K562 (cell line): ENCODE results near the gene GET3. TPM values are rescaled to one million over a fixed set of nuclear protein-coding genes. Genes with fewer than 3 reads are reported as not detected.

ENCODE experiments used
- ATAC-seq: fragments of 200-7000 bp; cut with Tn5 transposase; 3 replicates; pipeline ENCODE4 v1.9.1; 2020; ENCODE audit warnings: moderate library complexity
- BruUV-seq: library from RNA; stranded (reverse); fragments of 400-500 nt; replicated peaks from 2 replicates; lab custom pipeline; 2021; lab: Mats Ljungman, UMichigan
- CTCF ChIA-PET: fragments of 300-600 bp; formaldehyde crosslinking; extraction: SDS; loops from one replicate; lab custom pipeline; 2021; ENCODE audit warnings: low intra/inter-chr PET ratio; lab: Yijun Ruan, JAX
- POLR2A ChIA-PET: fragments of 300-600, 350-650 bp; sonication (Branson Sonifier 250); formaldehyde crosslinking; extraction: SDS; loops from one replicate; lab custom pipeline; 2021; ENCODE audit warnings: antibody characterized with exemption, inconsistent platforms; lab: Yijun Ruan, JAX
- DNase-seq, 4 experiments: peaks; one replicate each; pipeline versions ENCODE4 v3.0.0 to v3.0.0-alpha.2; 2011 to 2018; ENCODE audit warnings: low spot score in 3 of 4, mixed read lengths in 3 of 4; ENCODE audit errors: extremely low read depth in 1 of 4
- FAIRE-seq: peaks from 2 replicates; lab custom pipeline; 2011; peaks lifted over from hg19 to GRCh38; lab: Jason Lieb, UNC
- H2AFZ ChIP-seq: 2 replicates; pipeline ENCODE4 v1.6.0; 2011; ENCODE audit warnings: low read depth, low read length, control low read depth, inconsistent platforms
- H3K27ac ChIP-seq: fragments of 200-600 bp; 3 replicates; pipeline ENCODE4 v1.8.0; 2011; ENCODE audit warnings: low read depth, mild to moderate bottlenecking, control low read depth, inconsistent platforms, low read length, moderate library complexity, mixed read lengths; ENCODE audit errors: extremely low read depth
- H3K27me3 ChIP-seq, 2 experiments: fragments of 300-600 bp in 1 of 2; 2 replicates in 1 of 2; 3 replicates in 1 of 2; pipeline versions ENCODE4 v1.6.0 to v1.8.0; 2011; ENCODE audit warnings: inconsistent platforms in 2 of 2, low read length in 2 of 2, mild to moderate bottlenecking in 1 of 2, mixed read lengths in 1 of 2, moderate library complexity in 1 of 2; ENCODE audit not compliant: control insufficient read depth in 2 of 2, insufficient read depth in 2 of 2
- H3K36me3 ChIP-seq: fragments of 300-600 bp; 3 replicates; pipeline ENCODE4 v1.8.0; 2011; ENCODE audit warnings: mild to moderate bottlenecking, low read length, inconsistent platforms; ENCODE audit not compliant: control insufficient read depth, insufficient read depth
- H3K4me1 ChIP-seq, 2 experiments: fragments of 200-600 bp in 1 of 2; replicated peaks in 1 of 2; 2 replicates in 1 of 2; 3 replicates in 1 of 2; pipeline versions ENCODE4 v1.5.1 to v1.8.0; 2011; ENCODE audit warnings: inconsistent platforms in 2 of 2, low read length in 2 of 2, mild to moderate bottlenecking in 1 of 2, mixed read lengths in 1 of 2, moderate library complexity in 1 of 2; ENCODE audit not compliant: control insufficient read depth in 2 of 2, insufficient read depth in 2 of 2
- H3K4me2 ChIP-seq: 2 replicates; pipeline ENCODE4 v1.6.1; 2011; ENCODE audit warnings: low read length, control low read depth, inconsistent platforms, mixed read lengths; ENCODE audit not compliant: insufficient read depth
- H3K4me3 ChIP-seq: fragments of 200-600 bp; sonication (generic), shearing (Covaris generic); 2 replicates; pipeline ENCODE4 v1.5.1; 2016; ENCODE audit warnings: control low read depth, inconsistent platforms
- H3K79me2 ChIP-seq: fragments of 200-600 bp; 3 replicates; pipeline ENCODE4 v1.8.0; 2011; ENCODE audit warnings: low read length, inconsistent platforms; ENCODE audit not compliant: control insufficient read depth, insufficient read depth
- H3K9ac ChIP-seq, 2 experiments: 2 replicates each; pipeline versions ENCODE4 v1.6.0 to v1.6.1; 2011; ENCODE audit warnings: low read depth in 2 of 2, low read length in 2 of 2, control low read depth in 1 of 2, inconsistent platforms in 1 of 2, mild to moderate bottlenecking in 1 of 2, mixed read lengths in 1 of 2; ENCODE audit not compliant: insufficient read depth in 1 of 2
- H3K9me1 ChIP-seq: one replicate; pipeline ENCODE4 v1.6.0; 2011; ENCODE audit warnings: inconsistent platforms, mild to moderate bottlenecking, low read length, moderate library complexity; ENCODE audit not compliant: control insufficient read depth, insufficient read depth
- H3K9me3 ChIP-seq: replicated peaks from 2 replicates; pipeline ENCODE4 v1.5.1; 2011; ENCODE audit warnings: low read depth, low read length, inconsistent platforms; ENCODE audit not compliant: control insufficient read depth, insufficient read depth
- H4K20me1 ChIP-seq: replicated peaks from 2 replicates; pipeline ENCODE4 v1.6.1; 2011; ENCODE audit warnings: low read length, inconsistent platforms, mixed read lengths; ENCODE audit not compliant: control insufficient read depth, insufficient read depth
- BCOR ChIP-seq: fragments of 450-650 bp; IDR thresholded peaks from 2 replicates; pipeline ENCODE4 v1.6.1; 2016
- HOXB6 ChIP-seq: fragments of 250-450 bp; sonication (Bioruptor Pico); IDR thresholded peaks from 2 replicates; pipeline ENCODE4 v1.5.1; 2022; ENCODE audit warnings: mild to moderate bottlenecking, borderline replicate concordance
- NFRKB ChIP-seq: fragments of 450-650 bp; IDR thresholded peaks from 2 replicates; pipeline ENCODE4 v1.6.1; 2016; ENCODE audit warnings: low read depth
- NR1H2 ChIP-seq: sonication (generic); formaldehyde crosslinking; IDR thresholded peaks from 2 replicates; pipeline ENCODE4 v1.4.0; 2020; ENCODE audit warnings: mild to moderate bottlenecking, missing genetic modification reagents
- RUNX1 ChIP-seq: sonication (generic); IDR thresholded peaks from 2 replicates; pipeline ENCODE4 v1.6.1; 2016; ENCODE audit warnings: antibody characterized with exemption, low read depth
- ZKSCAN8 ChIP-seq: fragments of 200-800 bp; sonication (Bioruptor generic); IDR thresholded peaks from 2 replicates; pipeline ENCODE4 v1.6.1; 2016; ENCODE audit warnings: missing genetic modification characterization, missing compliant biosample characterization
- ZNF644 ChIP-seq: fragments of 200-800 bp; sonication (Bioruptor generic); IDR thresholded peaks from 2 replicates; pipeline ENCODE4 v1.6.1; 2016; ENCODE audit warnings: low read depth, missing genetic modification characterization, missing compliant biosample characterization
- WGBS: fragments of 100-300 bp; shearing (Covaris generic); methylation state at CpG from one replicate; pipeline ENCODE4 v1.1.6; 2016; ENCODE audit warnings: low coverage, mixed read lengths; ENCODE audit not compliant: insufficient coverage; ENCODE audit errors: missing lambda C conversion rate; 5-methylcytosine and 5-hydroxymethylcytosine counted together
- in situ Hi-C: fragments of 300-500 bp; cut with MboI; formaldehyde crosslinking; loops from 4 replicates; pipeline ENCODE4 v1.15.0; 2018; ENCODE audit warnings: inconsistent platforms, mixed read lengths
- intact Hi-C: fragments of 100-400 bp; cut with micrococcal nuclease; formaldehyde crosslinking; loops from 2 replicates; pipeline ENCODE4 v1.14.2; 2022
- polyA plus RNA-seq, 8 experiments: library from polyadenylated mRNA; depleted of rRNA in 4 of 8; stranded (reverse) in 5 of 8; unstranded in 3 of 8; fragments of >200 nt; fragmentation: Nextera tagmentation in 2 of 8; fragmentation: Illumina TruSeq in 1 of 8; extraction: Ambion mirVana in 2 of 8; extraction: Trizol in 1 of 8; gene quantifications; 2 replicates each; pipeline versions ENCODE4 v1.2.1 to v1.2.3, GENCODE V29; 2011 to 2014; ENCODE audit warnings: inconsistent platforms in 1 of 8, missing spikeins in 1 of 8
- total RNA-seq, 7 experiments: library from RNA; depleted of rRNA in 6 of 7; stranded (reverse); fragments of >200 nt in 6 of 7; fragmentation: Illumina TruSeq in 2 of 7; extraction: Trizol in 2 of 7; gene quantifications; 2 replicates each; pipeline versions ENCODE4 v1.2.1 to v1.2.3, GENCODE V29; 2011 to 2021; ENCODE audit warnings: low replicate concordance in 1 of 7
- TF ChIP-seq, protein P1 (sequence below): sonication (generic); formaldehyde crosslinking; IDR thresholded peaks from 2 replicates; pipeline ENCODE4 v1.8.0; 2022; ENCODE audit warnings: mild to moderate bottlenecking, missing genetic modification reagents
- TF ChIP-seq, protein P2 (sequence below): fragments of 250-450 bp; sonication (Bioruptor Pico); IDR thresholded peaks from 2 replicates; pipeline ENCODE4 v1.5.0; 2021
- TF ChIP-seq, protein P3 (sequence below): fragments of 250-450 bp; sonication (Bioruptor Pico); IDR thresholded peaks from 2 replicates; pipeline ENCODE4 v1.8.0; 2022; ENCODE audit warnings: moderate library complexity, mild to moderate bottlenecking, inconsistent platforms
- TF ChIP-seq, protein P4 (sequence below): fragments of 200-800 bp; sonication (Bioruptor generic); IDR thresholded peaks from 2 replicates; pipeline ENCODE4 v1.6.1; 2017; ENCODE audit warnings: missing genetic modification characterization, missing compliant biosample characterization
- TF ChIP-seq, protein P5 (sequence below), 3 experiments: fragments of 200-800 bp in 1 of 3; fragments of 250-450 bp in 1 of 3; fragments of 450-650 bp in 1 of 3; sonication (Bioruptor Pico) in 1 of 3; sonication (Bioruptor generic) in 1 of 3; formaldehyde crosslinking in 1 of 3; IDR thresholded peaks; 2 replicates each; pipeline versions ENCODE4 v1.6.1 to v1.8.0; 2016 to 2022; ENCODE audit warnings: mild to moderate bottlenecking in 2 of 3, missing genetic modification characterization in 2 of 3, missing compliant biosample characterization in 1 of 3, moderate library complexity in 1 of 3

Gene GET3
- total and polyA plus RNA-seq, 9 of the 15 experiments (the other 6 are each of a cell fraction or from before 2014, with no cell fraction given): 8.3 to 83.5 (median 51.8) TPM

DNA sequence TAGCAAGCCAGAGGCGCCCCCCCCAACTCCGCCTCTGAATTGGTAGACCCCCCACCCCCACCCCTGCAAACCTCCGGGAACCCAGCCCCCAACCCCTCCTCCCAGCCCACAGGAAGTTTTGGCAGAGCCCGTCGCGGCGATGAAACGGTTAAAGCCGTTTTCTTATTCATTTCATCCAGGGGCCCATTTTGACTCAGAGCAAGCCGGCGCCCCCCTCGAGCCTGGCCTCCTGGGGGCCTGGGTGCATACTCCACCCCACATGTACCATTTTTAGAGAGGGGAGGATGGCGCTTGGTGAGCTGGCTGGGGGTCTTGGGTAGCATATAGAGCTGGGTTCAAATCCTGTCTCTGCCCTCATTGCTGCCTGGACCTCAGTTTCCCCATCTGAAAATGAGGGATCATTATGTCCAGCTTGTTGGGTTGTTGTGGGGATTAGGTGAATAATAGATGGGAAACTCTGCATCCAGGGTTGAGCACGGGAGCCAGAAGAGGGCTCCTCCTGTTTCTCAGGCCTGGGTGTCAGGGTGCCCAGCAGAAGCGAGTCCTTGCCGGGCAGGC is 46.1 kb downstream of the GET3 start:
- DNase-seq: peak in 1 of 4 experiments; percentile 37
- no peaks in the 10 kb centered on the region for H3K36me3 ChIP-seq
- in situ Hi-C loops (no loop called here), intact Hi-C loops (no loop called here)
- peak overlapping the region; percentile 43; the same call in 1 of the 2 replicates for H3K4me3 ChIP-seq
- WGBS: 23% methylated on average over 14 of the region's 16 CpGs
- H3K4me1 ChIP-seq: peaks cover 69 to 71% of the 10 kb centered on the region in 2 experiments
- H3K27ac ChIP-seq: peak overlapping the region; percentile 97
- no peaks in the 10 kb centered on the region for H3K27me3 ChIP-seq
- ATAC-seq: no peak
- ChIA-PET CTCF (no interaction called here), POLR2A (interaction anchor here (1.0 to 2.2 kb wide), 2 partner anchors 9 to 97 kb away, joined by 3 to 39 read pairs; partner anchors contain the start of genes DNASE2 and JUNB)
- no peak for FAIRE-seq
- no peaks in the 10 kb centered on the region for H3K9me3 ChIP-seq
- no peaks in the 10 kb centered on the region for H4K20me1 ChIP-seq
- H3K4me2 ChIP-seq: peak overlapping the region; percentile 78
- no peaks in the 10 kb centered on the region for H3K79me2 ChIP-seq
- peak overlapping the region; percentile 73 to 91 for H3K9ac ChIP-seq
- H2AFZ ChIP-seq: peak overlapping the region; percentile 82
- BruUV-seq: no TSS peak
- H3K9me1 ChIP-seq: no peaks in the 10 kb centered on the region
- TF ChIP-seq, protein P1, sequence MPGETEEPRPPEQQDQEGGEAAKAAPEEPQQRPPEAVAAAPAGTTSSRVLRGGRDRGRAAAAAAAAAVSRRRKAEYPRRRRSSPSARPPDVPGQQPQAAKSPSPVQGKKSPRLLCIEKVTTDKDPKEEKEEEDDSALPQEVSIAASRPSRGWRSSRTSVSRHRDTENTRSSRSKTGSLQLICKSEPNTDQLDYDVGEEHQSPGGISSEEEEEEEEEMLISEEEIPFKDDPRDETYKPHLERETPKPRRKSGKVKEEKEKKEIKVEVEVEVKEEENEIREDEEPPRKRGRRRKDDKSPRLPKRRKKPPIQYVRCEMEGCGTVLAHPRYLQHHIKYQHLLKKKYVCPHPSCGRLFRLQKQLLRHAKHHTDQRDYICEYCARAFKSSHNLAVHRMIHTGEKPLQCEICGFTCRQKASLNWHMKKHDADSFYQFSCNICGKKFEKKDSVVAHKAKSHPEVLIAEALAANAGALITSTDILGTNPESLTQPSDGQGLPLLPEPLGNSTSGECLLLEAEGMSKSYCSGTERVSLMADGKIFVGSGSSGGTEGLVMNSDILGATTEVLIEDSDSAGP: no peak
- TF ChIP-seq HOXB6 (CRISPR knock-in tag): no peak
- TF ChIP-seq, protein P2, sequence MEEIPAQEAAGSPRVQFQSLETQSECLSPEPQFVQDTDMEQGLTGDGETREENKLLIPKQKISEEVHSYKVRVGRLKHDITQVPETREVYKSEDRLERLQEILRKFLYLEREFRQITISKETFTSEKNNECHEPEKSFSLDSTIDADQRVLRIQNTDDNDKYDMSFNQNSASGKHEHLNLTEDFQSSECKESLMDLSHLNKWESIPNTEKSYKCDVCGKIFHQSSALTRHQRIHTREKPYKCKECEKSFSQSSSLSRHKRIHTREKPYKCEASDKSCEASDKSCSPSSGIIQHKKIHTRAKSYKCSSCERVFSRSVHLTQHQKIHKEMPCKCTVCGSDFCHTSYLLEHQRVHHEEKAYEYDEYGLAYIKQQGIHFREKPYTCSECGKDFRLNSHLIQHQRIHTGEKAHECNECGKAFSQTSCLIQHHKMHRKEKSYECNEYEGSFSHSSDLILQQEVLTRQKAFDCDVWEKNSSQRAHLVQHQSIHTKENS (CRISPR knock-in tag): no peak
- TF ChIP-seq, protein P3, sequence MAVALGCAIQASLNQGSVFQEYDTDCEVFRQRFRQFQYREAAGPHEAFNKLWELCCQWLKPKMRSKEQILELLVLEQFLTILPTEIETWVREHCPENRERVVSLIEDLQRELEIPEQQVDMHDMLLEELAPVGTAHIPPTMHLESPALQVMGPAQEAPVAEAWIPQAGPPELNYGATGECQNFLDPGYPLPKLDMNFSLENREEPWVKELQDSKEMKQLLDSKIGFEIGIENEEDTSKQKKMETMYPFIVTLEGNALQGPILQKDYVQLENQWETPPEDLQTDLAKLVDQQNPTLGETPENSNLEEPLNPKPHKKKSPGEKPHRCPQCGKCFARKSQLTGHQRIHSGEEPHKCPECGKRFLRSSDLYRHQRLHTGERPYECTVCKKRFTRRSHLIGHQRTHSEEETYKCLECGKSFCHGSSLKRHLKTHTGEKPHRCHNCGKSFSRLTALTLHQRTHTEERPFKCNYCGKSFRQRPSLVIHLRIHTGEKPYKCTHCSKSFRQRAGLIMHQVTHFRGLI (CRISPR knock-in tag): no peak
- 0 out of 2 replicates have a peak, but pooled peaks have one; percentile 16 for TF ChIP-seq NFRKB
- TF ChIP-seq, protein P4, sequence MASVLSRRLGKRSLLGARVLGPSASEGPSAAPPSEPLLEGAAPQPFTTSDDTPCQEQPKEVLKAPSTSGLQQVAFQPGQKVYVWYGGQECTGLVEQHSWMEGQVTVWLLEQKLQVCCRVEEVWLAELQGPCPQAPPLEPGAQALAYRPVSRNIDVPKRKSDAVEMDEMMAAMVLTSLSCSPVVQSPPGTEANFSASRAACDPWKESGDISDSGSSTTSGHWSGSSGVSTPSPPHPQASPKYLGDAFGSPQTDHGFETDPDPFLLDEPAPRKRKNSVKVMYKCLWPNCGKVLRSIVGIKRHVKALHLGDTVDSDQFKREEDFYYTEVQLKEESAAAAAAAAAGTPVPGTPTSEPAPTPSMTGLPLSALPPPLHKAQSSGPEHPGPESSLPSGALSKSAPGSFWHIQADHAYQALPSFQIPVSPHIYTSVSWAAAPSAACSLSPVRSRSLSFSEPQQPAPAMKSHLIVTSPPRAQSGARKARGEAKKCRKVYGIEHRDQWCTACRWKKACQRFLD (CRISPR knock-in tag): peak; percentile 23; the same call in 1 of the 2 replicates
- TF ChIP-seq RUNX1: no peak
- TF ChIP-seq, protein P5, sequence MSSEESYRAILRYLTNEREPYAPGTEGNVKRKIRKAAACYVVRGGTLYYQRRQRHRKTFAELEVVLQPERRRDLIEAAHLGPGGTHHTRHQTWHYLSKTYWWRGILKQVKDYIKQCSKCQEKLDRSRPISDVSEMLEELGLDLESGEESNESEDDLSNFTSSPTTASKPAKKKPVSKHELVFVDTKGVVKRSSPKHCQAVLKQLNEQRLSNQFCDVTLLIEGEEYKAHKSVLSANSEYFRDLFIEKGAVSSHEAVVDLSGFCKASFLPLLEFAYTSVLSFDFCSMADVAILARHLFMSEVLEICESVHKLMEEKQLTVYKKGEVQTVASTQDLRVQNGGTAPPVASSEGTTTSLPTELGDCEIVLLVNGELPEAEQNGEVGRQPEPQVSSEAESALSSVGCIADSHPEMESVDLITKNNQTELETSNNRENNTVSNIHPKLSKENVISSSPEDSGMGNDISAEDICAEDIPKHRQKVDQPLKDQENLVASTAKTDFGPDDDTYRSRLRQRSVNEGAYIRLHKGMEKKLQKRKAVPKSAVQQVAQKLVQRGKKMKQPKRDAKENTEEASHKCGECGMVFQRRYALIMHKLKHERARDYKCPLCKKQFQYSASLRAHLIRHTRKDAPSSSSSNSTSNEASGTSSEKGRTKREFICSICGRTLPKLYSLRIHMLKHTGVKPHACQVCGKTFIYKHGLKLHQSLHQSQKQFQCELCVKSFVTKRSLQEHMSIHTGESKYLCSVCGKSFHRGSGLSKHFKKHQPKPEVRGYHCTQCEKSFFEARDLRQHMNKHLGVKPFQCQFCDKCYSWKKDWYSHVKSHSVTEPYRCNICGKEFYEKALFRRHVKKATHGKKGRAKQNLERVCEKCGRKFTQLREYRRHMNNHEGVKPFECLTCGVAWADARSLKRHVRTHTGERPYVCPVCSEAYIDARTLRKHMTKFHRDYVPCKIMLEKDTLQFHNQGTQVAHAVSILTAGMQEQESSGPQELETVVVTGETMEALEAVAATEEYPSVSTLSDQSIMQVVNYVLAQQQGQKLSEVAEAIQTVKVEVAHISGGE (CRISPR knock-in tag; IDR thresholded peaks at IDR 0.05): no peak
- peak; percentile 41; the same call in 1 of the 2 replicates for TF ChIP-seq BCOR
- no peak for TF ChIP-seq NR1H2
- TF ChIP-seq ZKSCAN8 (CRISPR knock-in tag): no peak
- no peak for TF ChIP-seq ZNF644
